Activated CD4-positive, alpha-beta T cell treated with anti-CD3 and anti-CD28 coated beads, Interleukin-2, amount 50 U/mL, for 16 hours (primary cell): ENCODE data around the gene GABARAPL1.
"Not testable (repeated sequence)": the region's sequence is repeated elsewhere in the genome, so short reads cannot be mapped to it uniquely, and the experiment has no call there.

ENCODE experiments used
- DNase-seq: peaks from one replicate; pipeline ENCODE4 v3.0.0-alpha.2; 2020

GABARAPL1 gene

GRCh38 chr12:10204495-10204894 is 8.2 kb upstream of the GABARAPL1 start:
- not testable (repeated sequence) for DNase-seq

- no peak for DNase-seq
Observed at GRCh38 chr12:10205220-10205807, 7.4 kb upstream of the GABARAPL1 start.

GRCh38 chr12:10207136-10207535 is 5.5 kb upstream of the GABARAPL1 start:
- no peak for DNase-seq

GRCh38 chr12:10210225-10210624 is 2.5 kb upstream of the GABARAPL1 start:
- no peak for DNase-seq

- no peak for DNase-seq
Observed at GRCh38 chr12:10211101-10211939, 1.4 kb upstream of the GABARAPL1 start.

- peak; percentile 84 for DNase-seq
Observed at GRCh38 chr12:10211940-10212738, 538 bp upstream of the GABARAPL1 start.

GRCh38 chr12:10213168-10214135 is 775 bp downstream of the GABARAPL1 start:
- peak; percentile 61 for DNase-seq

- DNase-seq = no peak
Observed at GRCh38 chr12:10214136-10214894, 1.6 kb downstream of the GABARAPL1 start.

GRCh38 chr12:10214895-10215267 is 2.2 kb downstream of the GABARAPL1 start:
- DNase-seq = no peak

GRCh38 chr12:10215436-10215835 is 2.8 kb downstream of the GABARAPL1 start:
- DNase-seq = no peak

GRCh38 chr12:10215946-10216345 is 3.3 kb downstream of the GABARAPL1 start:
- peak; percentile 3 for DNase-seq

- DNase-seq = no peak
Observed at GRCh38 chr12:10218021-10218420, 5.3 kb downstream of the GABARAPL1 start.

GRCh38 chr12:10220398-10221077 is 7.9 kb downstream of the GABARAPL1 start:
- no peak for DNase-seq

GRCh38 chr12:10221846-10222245 is 9.2 kb downstream of the GABARAPL1 start:
- DNase-seq = no peak

GRCh38 chr12:10223208-10223607 is 10.5 kb downstream of the GABARAPL1 start:
- DNase-seq = no peak

- DNase-seq = not testable (repeated sequence)
Observed at GRCh38 chr12:10225426-10225825, 12.7 kb downstream of the GABARAPL1 start.

- no peak for DNase-seq
Observed at GRCh38 chr12:10226086-10226485, 13.4 kb downstream of the GABARAPL1 start.

GRCh38 chr12:10226731-10227130 is 14.1 kb downstream of the GABARAPL1 start:
- no peak for DNase-seq

- DNase-seq = no peak
Observed at GRCh38 chr12:10227648-10228047, 15.0 kb downstream of the GABARAPL1 start.

- DNase-seq = no peak
Observed at GRCh38 chr12:10234562-10234961, 21.9 kb downstream of the GABARAPL1 start.
